Stimulated activated naive CD8-positive, alpha-beta T cell treated with anti-CD3 and anti-CD28 coated beads, Interleukin-15, amount 100 ng/mL, for 72 hours (primary cell): ENCODE data around the gene MOB3B.

ENCODE experiments used
- ATAC-seq: fragments of 150-1000 bp; cut with Tn5 transposase; 2 replicates; pipeline ENCODE4 v1.10.0; 2021; ENCODE audit warnings: mild to moderate bottlenecking, moderate library complexity
- DNase-seq, 2 donors: peaks; one replicate each; pipeline ENCODE4 v3.0.0; 2021 to 2022
- H3K27ac Mint-ChIP-seq, 2 donors: one replicate each; pipeline ENCODE4 v1.8.0; 2022; ENCODE audit warnings: mild to moderate bottlenecking in 2 of 2, mixed read lengths in 2 of 2, moderate library complexity in 2 of 2
- H3K27me3 Mint-ChIP-seq: one replicate; pipeline ENCODE4 v1.8.0; 2022; ENCODE audit warnings: mixed read lengths
- H3K4me1 Mint-ChIP-seq: one replicate; pipeline ENCODE4 v1.8.0; 2022; ENCODE audit warnings: mild to moderate bottlenecking, mixed read lengths
- H3K4me3 Mint-ChIP-seq, 2 donors: one replicate each; pipeline ENCODE4 v1.8.0; 2022; ENCODE audit warnings: mild to moderate bottlenecking in 2 of 2, mixed read lengths in 2 of 2, moderate library complexity in 1 of 2
- H3K9me3 Mint-ChIP-seq, 2 donors: one replicate each; pipeline ENCODE4 v1.8.0; 2022; ENCODE audit warnings: mixed read lengths in 2 of 2

Gene MOB3B

DNA sequence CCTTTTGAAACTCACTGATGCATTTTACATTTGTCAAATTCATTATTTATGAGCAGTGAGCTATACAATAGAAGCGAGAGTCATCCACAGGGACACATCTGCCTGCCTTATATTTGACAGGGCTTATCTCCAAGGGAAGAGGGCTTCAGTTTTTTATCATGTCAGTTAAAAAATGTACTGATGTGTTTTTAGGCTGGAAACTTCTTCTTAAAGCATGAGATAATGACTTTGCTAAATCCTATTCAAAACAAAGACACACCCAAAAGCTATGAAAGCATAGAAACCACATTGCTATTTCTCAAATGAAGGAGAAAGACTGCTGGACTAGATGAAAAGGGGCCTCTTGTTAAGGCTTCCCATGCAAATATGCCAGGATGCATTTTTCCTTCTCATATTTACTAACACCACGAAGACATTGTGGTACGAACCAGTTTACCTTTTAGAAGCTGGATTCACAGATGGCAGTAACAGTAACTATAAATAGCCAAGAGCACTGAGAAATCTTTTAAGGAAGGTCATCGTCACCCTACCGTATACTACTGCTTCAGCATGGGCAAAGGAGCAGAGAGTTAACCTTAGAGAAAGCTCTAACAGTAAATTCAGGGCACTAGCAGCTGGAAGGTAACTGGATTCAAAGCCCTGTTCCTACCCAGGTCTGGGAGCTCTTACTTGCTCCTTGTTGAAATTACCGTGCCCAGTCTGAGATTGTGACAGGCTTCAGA lies 91.8 kb downstream of the MOB3B start:
- ATAC-seq (no peak), DNase-seq (no peak)
- H3K4me1 Mint-ChIP-seq: peaks cover 18% of the 10 kb centered on the region
- peaks cover 4 to 8% of the 10 kb centered on the region in 2 donors for H3K9me3 Mint-ChIP-seq
- no peak overlapping the region for H3K4me3 Mint-ChIP-seq
- no peak overlapping the region for H3K27ac Mint-ChIP-seq
- H3K27me3 Mint-ChIP-seq: no peaks in the 10 kb centered on the region

- Mint-ChIP-seq H3K4me1 (peaks cover 11% of the 10 kb centered on the region), H3K27ac (no peak overlapping the region), H3K27me3 (no peaks in the 10 kb centered on the region), H3K4me3 (no peak overlapping the region), H3K9me3 (peaks cover 4 to 8% of the 10 kb centered on the region in 2 donors)
- ATAC-seq (no peak), DNase-seq (no peak)
These were observed 93.4 kb downstream of the MOB3B start for GRCh38 chr9:27436234-27436633.

- H3K4me3 Mint-ChIP-seq: no peak overlapping the region
- H3K27me3 Mint-ChIP-seq: no peaks in the 10 kb centered on the region
- H3K9me3 Mint-ChIP-seq: peaks cover 4 to 8% of the 10 kb centered on the region in 2 donors
- peak overlapping the region in 1 of 2 donors; percentile 4 for H3K27ac Mint-ChIP-seq
- ATAC-seq: no peak
- H3K4me1 Mint-ChIP-seq: peaks cover 6% of the 10 kb centered on the region
- DNase-seq: no peak
These were observed 95.8 kb downstream of the MOB3B start for GRCh38 chr9:27433631-27434325.

GRCh38 chr9:27432308-27432707 lies 97.3 kb downstream of the MOB3B start:
- H3K27ac Mint-ChIP-seq: no peak overlapping the region
- H3K4me3 Mint-ChIP-seq: no peak overlapping the region
- H3K4me1 Mint-ChIP-seq: peaks cover 6% of the 10 kb centered on the region
- no peaks in the 10 kb centered on the region for H3K27me3 Mint-ChIP-seq
- ATAC-seq: no peak
- peaks cover 4 to 13% of the 10 kb centered on the region in 2 donors for H3K9me3 Mint-ChIP-seq
- no peak for DNase-seq

- no peak for ATAC-seq
- H3K4me1 Mint-ChIP-seq: peaks cover 6% of the 10 kb centered on the region
- H3K9me3 Mint-ChIP-seq: peaks cover 4 to 13% of the 10 kb centered on the region in 2 donors
These were observed 98.0 kb downstream of the MOB3B start for GRCh38 chr9:27431543-27432147.

DNA sequence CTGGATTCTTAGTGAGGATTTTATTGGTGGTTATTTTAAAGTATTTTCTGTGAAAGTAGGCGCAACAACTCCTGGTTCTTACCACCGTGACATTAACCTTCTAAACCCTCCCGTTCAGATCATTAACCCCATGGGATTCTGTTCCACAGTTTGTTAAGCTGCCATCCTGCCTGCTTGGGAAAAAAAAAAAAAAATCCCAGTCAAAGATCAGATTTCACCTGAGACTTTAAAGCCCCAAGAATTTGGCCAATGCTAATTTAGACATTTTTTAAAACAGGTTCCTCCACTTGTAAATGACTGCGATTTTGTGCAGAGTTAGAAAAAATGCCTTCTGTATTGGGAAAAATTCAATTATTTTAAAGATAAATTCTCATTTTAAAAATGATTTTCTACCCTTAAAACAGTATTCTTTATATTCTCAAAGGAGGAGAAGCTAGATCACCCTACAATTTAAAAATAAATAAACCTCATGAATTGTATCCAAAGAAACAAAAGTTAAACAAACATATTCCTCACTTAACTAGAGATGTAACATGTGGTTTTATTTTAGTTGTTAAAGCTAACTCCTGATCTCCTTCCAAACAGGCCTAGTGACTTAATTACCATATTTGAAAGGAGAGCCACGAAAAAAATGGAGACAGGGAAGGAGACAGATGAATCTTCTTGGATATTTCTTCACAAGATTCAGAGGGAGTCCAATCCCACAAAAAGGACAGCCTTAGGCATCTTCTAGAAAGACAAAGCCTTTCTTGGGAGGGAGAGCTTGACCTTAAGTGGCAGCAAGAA lies 98.7 kb downstream of the MOB3B start:
- Mint-ChIP-seq H3K9me3 (peaks cover 4 to 13% of the 10 kb centered on the region in 2 donors), H3K4me3 (no peak overlapping the region), H3K27ac (no peak overlapping the region), H3K27me3 (no peaks in the 10 kb centered on the region), H3K4me1 (peaks cover 6% of the 10 kb centered on the region)
- ATAC-seq: no peak
- DNase-seq: no peak

More at GRCh38 chr9:27431543-27432147, 98.0 kb downstream of the MOB3B start:
- DNase-seq: no peak
- H3K27ac Mint-ChIP-seq: no peak overlapping the region
- H3K4me3 Mint-ChIP-seq: no peak overlapping the region
- no peaks in the 10 kb centered on the region for H3K27me3 Mint-ChIP-seq

DNA sequence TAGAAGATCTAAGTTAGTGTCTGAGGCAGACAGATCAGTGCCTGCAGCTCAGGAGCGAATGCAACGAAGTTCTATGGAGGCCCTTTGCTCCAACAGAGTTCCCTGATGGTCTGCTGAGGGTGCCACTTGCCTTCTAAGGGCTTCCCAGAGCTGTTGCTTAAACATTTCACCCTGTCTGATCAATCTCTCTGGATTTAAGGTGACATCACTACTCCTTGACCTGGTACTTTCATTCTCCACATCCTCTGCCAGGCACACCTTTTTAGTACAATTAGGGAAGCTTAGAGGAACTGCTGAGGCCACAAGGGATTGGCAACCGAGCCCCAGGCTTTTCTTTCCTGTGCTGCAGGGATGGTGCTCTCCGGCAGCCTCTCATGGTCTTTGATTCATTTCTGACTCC lies 99.7 kb downstream of the MOB3B start:
- no peaks in the 10 kb centered on the region for H3K27me3 Mint-ChIP-seq
- ATAC-seq (no peak), DNase-seq (no peak)
- peaks cover 6% of the 10 kb centered on the region for H3K4me1 Mint-ChIP-seq
- no peak overlapping the region for H3K4me3 Mint-ChIP-seq
- no peak overlapping the region for H3K27ac Mint-ChIP-seq
- peaks cover 4 to 12% of the 10 kb centered on the region in 2 donors for H3K9me3 Mint-ChIP-seq

DNA sequence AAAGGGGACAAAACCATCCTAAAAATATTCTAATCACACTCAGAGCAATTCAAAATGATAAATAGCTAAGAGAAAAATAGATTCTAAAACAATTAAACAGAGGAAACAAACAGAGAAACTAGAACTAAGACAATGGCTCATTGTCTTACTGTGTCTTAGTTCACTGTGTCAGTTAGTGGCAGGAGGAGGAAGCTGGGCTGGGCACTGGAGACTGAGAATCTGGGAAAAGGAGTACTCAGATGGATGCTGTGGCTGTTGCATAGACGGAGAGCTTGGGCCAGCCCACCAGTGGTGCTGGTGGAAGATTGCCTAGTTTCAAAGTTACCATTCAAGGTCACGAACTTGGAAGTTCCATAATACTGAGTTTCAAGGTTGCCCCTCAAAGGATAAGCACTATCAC lies 100.2 kb downstream of the MOB3B start:
- DNase-seq: no peak
- Mint-ChIP-seq H3K4me1 (peaks cover 6% of the 10 kb centered on the region), H3K27me3 (no peaks in the 10 kb centered on the region), H3K27ac (no peak overlapping the region), H3K9me3 (peaks cover under 1 to 8% of the 10 kb centered on the region in 2 donors), H3K4me3 (no peak overlapping the region)
- ATAC-seq: no peak

GRCh38 chr9:27428551-27428950 lies 101.1 kb downstream of the MOB3B start:
- Mint-ChIP-seq H3K4me3 (no peak overlapping the region), H3K27ac (no peak overlapping the region), H3K27me3 (no peaks in the 10 kb centered on the region), H3K9me3 (peaks cover 0 to 5% of the 10 kb centered on the region in 2 donors), H3K4me1 (peaks cover 6% of the 10 kb centered on the region)
- DNase-seq (no peak), ATAC-seq (no peak)

DNA sequence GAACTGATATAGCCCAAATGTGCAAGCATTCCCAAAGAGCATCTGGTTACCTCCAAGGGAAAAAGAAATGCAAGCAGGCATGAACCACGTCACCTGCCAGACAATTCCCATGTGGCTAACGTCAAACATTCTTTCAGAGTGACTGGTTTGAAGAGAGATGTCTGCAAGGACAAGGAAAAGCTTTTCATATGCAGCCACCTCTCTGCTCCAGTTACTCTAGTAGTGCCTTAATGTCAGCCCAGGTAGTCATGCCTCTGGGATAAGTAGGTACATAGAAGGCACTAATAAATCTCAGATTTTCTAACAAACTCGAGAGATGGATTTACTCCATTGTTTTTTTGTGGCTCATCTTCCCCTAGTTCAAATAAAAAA lies 102.4 kb downstream of the MOB3B start:
- DNase-seq (no peak), ATAC-seq (no peak)
- Mint-ChIP-seq H3K27me3 (no peaks in the 10 kb centered on the region), H3K4me3 (no peak overlapping the region), H3K27ac (no peak overlapping the region), H3K9me3 (peaks cover 0 to 5% of the 10 kb centered on the region in 2 donors), H3K4me1 (peaks cover 2% of the 10 kb centered on the region)

GRCh38 chr9:27426511-27427271 lies 102.9 kb downstream of the MOB3B start:
- Mint-ChIP-seq H3K27ac (no peak overlapping the region), H3K27me3 (no peaks in the 10 kb centered on the region), H3K4me1 (no peaks in the 10 kb centered on the region), H3K4me3 (no peak overlapping the region), H3K9me3 (peaks cover 0 to 5% of the 10 kb centered on the region in 2 donors)
- DNase-seq (no peak), ATAC-seq (no peak)

GRCh38 chr9:27425827-27426510 lies 103.6 kb downstream of the MOB3B start:
- Mint-ChIP-seq H3K4me1 (no peaks in the 10 kb centered on the region), H3K4me3 (no peak overlapping the region), H3K27me3 (no peaks in the 10 kb centered on the region), H3K27ac (no peak overlapping the region), H3K9me3 (peaks cover 0 to 5% of the 10 kb centered on the region in 2 donors)
- ATAC-seq (no peak), DNase-seq (no peak)

DNA sequence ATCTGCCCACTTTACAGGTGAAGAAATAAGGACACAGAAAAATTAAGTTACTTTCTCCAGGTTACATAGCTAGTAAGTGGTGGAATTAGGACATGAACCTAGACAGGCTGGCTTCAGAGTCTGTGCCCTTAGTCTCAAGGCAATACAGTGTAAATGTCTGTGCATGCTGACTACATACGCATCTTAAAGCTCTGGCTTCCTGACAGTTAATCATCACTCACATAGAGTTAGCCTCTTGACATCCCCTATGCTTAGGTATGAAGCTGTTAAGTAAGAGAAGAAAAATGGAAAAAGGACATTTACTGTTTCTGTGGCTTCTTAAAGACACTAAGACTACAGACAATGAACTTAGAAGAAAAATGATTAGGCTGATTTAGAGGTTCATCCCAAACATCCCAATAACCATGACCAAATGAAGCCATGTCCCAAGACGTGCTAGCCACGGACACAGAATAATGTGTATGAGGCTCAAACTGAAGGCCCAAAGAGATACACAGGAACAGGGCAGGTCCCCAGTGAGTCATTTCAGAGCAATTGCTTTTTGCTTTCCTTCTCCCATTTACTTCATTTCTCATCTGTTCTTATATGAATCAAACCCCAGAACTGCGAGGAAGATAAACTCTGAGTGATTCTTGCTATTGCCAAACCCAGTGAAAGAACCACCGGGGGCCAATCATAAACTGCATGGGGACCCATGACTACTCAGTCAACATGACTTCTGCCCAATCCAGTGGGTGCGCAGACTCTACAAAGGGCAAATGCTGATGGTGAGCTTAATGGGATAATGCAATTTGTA lies 105.5 kb downstream of the MOB3B start:
- H3K27ac Mint-ChIP-seq: no peak overlapping the region
- ATAC-seq (no peak), DNase-seq (no peak)
- no peak overlapping the region for H3K4me3 Mint-ChIP-seq
- H3K9me3 Mint-ChIP-seq: peaks cover 0 to 5% of the 10 kb centered on the region in 2 donors
- no peaks in the 10 kb centered on the region for H3K27me3 Mint-ChIP-seq
- H3K4me1 Mint-ChIP-seq: no peaks in the 10 kb centered on the region

GRCh38 chr9:27422279-27422834 lies 107.3 kb downstream of the MOB3B start:
- Mint-ChIP-seq H3K4me3 (no peak overlapping the region), H3K4me1 (no peaks in the 10 kb centered on the region)
- ATAC-seq: no peak

More at GRCh38 chr9:27422279-27422834, 107.3 kb downstream of the MOB3B start:
- no peaks in the 10 kb centered on the region for H3K9me3 Mint-ChIP-seq
- DNase-seq: no peak
- no peak overlapping the region for H3K27ac Mint-ChIP-seq
- no peaks in the 10 kb centered on the region for H3K27me3 Mint-ChIP-seq
